ENCODE measurements around the gene RADIL.

Gene RADIL

GRCh38 chr7:4792537-4793126 lies 90.9 kb downstream of the RADIL start:
- Histone ChIP-seq H3K4me3 (ENCODE audit: low read length) (no peak overlapping the region), H3K79me2 (ENCODE audit: low read length) (no peaks in the 10 kb centered on the region), H3K9ac (ENCODE audit: low read length) (no peak overlapping the region)

GRCh38 chr7:4791738-4792536 lies 91.6 kb downstream of the RADIL start:
- Histone ChIP-seq H3K4me3 (ENCODE audit: low read length) (no peak overlapping the region), H3K9ac (ENCODE audit: low read length) (no peak overlapping the region), H3K27me3 (ENCODE audit: low read depth, low read length) (no peaks in the 10 kb centered on the region), H4K20me1 (ENCODE audit: insufficient read depth, low read length) (no peaks in the 10 kb centered on the region), H3K4me1 (ENCODE audit: low read length) (no peaks in the 10 kb centered on the region), H3K4me2 (ENCODE audit: low read length) (no peak overlapping the region), H3K79me2 (ENCODE audit: low read length) (no peaks in the 10 kb centered on the region), H3K27ac (ENCODE audit: low read length) (no peak overlapping the region), H3K36me3 (replicated peaks; ENCODE audit: low read depth, low read length) (no peaks in the 10 kb centered on the region), H3K9me3 (ENCODE audit: insufficient read depth, low read length) (no peaks in the 10 kb centered on the region), H2AFZ (ENCODE audit: low read depth, low read length) (no peak overlapping the region)
- TF ChIP-seq CTCF (IDR thresholded peaks at IDR 0.05; ENCODE audit: low read depth, low read length) (no peak), EZH2phosphoT487 (IDR thresholded peaks at IDR 0.05; ENCODE audit: low read depth) (no peak)

More at GRCh38 chr7:4792537-4793126, 90.9 kb downstream of the RADIL start:
- Histone ChIP-seq H2AFZ (ENCODE audit: low read depth, low read length) (no peak overlapping the region), H3K4me2 (ENCODE audit: low read length) (no peak overlapping the region), H3K9me3 (ENCODE audit: insufficient read depth, low read length) (no peaks in the 10 kb centered on the region), H3K36me3 (replicated peaks; ENCODE audit: low read depth, low read length) (no peaks in the 10 kb centered on the region), H3K27ac (ENCODE audit: low read length) (no peak overlapping the region), H4K20me1 (ENCODE audit: insufficient read depth, low read length) (no peaks in the 10 kb centered on the region), H3K4me1 (ENCODE audit: low read length) (no peaks in the 10 kb centered on the region), H3K27me3 (ENCODE audit: low read depth, low read length) (no peaks in the 10 kb centered on the region)
- TF ChIP-seq EZH2phosphoT487 (IDR thresholded peaks at IDR 0.05; ENCODE audit: low read depth) (no peak), CTCF (IDR thresholded peaks at IDR 0.05; ENCODE audit: low read depth, low read length) (no peak)

- no peaks in the 10 kb centered on the region for H3K9me3 ChIP-seq (ENCODE audit: insufficient read depth, low read length)
- H3K4me2 ChIP-seq (ENCODE audit: low read length) = no peak overlapping the region
- H3K4me3 ChIP-seq (ENCODE audit: low read length) = no peak overlapping the region
- H3K79me2 ChIP-seq (ENCODE audit: low read length) = no peaks in the 10 kb centered on the region
- no peaks in the 10 kb centered on the region for H3K27me3 ChIP-seq (ENCODE audit: low read depth, low read length)
- H2AFZ ChIP-seq (ENCODE audit: low read depth, low read length) = no peak overlapping the region
- H4K20me1 ChIP-seq (ENCODE audit: insufficient read depth, low read length) = no peaks in the 10 kb centered on the region
- no peaks in the 10 kb centered on the region for H3K4me1 ChIP-seq (ENCODE audit: low read length)
- H3K27ac ChIP-seq (ENCODE audit: low read length) = no peak overlapping the region
- no peaks in the 10 kb centered on the region for H3K36me3 ChIP-seq (replicated peaks; ENCODE audit: low read depth, low read length)
- TF ChIP-seq CTCF (IDR thresholded peaks at IDR 0.05; ENCODE audit: low read depth, low read length) (no peak), EZH2phosphoT487 (IDR thresholded peaks at IDR 0.05; ENCODE audit: low read depth) (no peak)
- H3K9ac ChIP-seq (ENCODE audit: low read length) = no peak overlapping the region
These were observed 92.3 kb downstream of the RADIL start for GRCh38 chr7:4791101-4791737.

GRCh38 chr7:4790516-4790991 lies 93.0 kb downstream of the RADIL start:
- H4K20me1 ChIP-seq (ENCODE audit: insufficient read depth, low read length) = no peaks in the 10 kb centered on the region
- H2AFZ ChIP-seq (ENCODE audit: low read depth, low read length) = no peak overlapping the region
- no peak overlapping the region for H3K4me3 ChIP-seq (ENCODE audit: low read length)
- no peak overlapping the region for H3K27ac ChIP-seq (ENCODE audit: low read length)
- H3K36me3 ChIP-seq (replicated peaks; ENCODE audit: low read depth, low read length) = no peaks in the 10 kb centered on the region
- no peaks in the 10 kb centered on the region for H3K4me1 ChIP-seq (ENCODE audit: low read length)
- no peak overlapping the region for H3K4me2 ChIP-seq (ENCODE audit: low read length)
- H3K27me3 ChIP-seq (ENCODE audit: low read depth, low read length) = no peaks in the 10 kb centered on the region
- H3K9ac ChIP-seq (ENCODE audit: low read length) = no peak overlapping the region
- no peaks in the 10 kb centered on the region for H3K79me2 ChIP-seq (ENCODE audit: low read length)
- TF ChIP-seq EZH2phosphoT487 (IDR thresholded peaks at IDR 0.05; ENCODE audit: low read depth) = no peak
- TF ChIP-seq CTCF (IDR thresholded peaks at IDR 0.05; ENCODE audit: low read depth, low read length) = no peak
- no peaks in the 10 kb centered on the region for H3K9me3 ChIP-seq (ENCODE audit: insufficient read depth, low read length)

Data from OCI-LY3 (cell line).